Glutamatergic neuron (in vitro differentiated cells): ENCODE data around the gene BFSP1. TPM values are rescaled to one million over a fixed set of nuclear protein-coding genes. Genes with fewer than 3 reads are reported as not detected.

Source experiments
- DNase-seq: peaks from one replicate; pipeline ENCODE4 v3.0.0; 2022
- H3K27ac Mint-ChIP-seq: one replicate; pipeline ENCODE4 v1.8.0; 2020; ENCODE audit warnings: mild to moderate bottlenecking, mixed read lengths, inconsistent platforms; ENCODE audit not compliant: unreplicated experiment
- H3K27me3 Mint-ChIP-seq: one replicate; pipeline ENCODE4 v1.8.0; 2020; ENCODE audit warnings: mild to moderate bottlenecking, moderate library complexity, mixed read lengths, inconsistent platforms; ENCODE audit not compliant: unreplicated experiment
- H3K36me3 Mint-ChIP-seq: one replicate; pipeline ENCODE4 v1.8.0; 2020; ENCODE audit warnings: mild to moderate bottlenecking, mixed read lengths, inconsistent platforms; ENCODE audit not compliant: unreplicated experiment
- H3K4me1 Mint-ChIP-seq: one replicate; pipeline ENCODE4 v1.8.0; 2020; ENCODE audit warnings: mild to moderate bottlenecking, low read depth, mixed read lengths, inconsistent platforms; ENCODE audit not compliant: unreplicated experiment
- H3K4me3 Mint-ChIP-seq: one replicate; pipeline ENCODE4 v1.8.0; 2020; ENCODE audit warnings: mild to moderate bottlenecking, mixed read lengths, inconsistent platforms; ENCODE audit not compliant: unreplicated experiment
- H3K9me3 Mint-ChIP-seq: one replicate; pipeline ENCODE4 v1.8.0; 2020; ENCODE audit warnings: mild to moderate bottlenecking, moderate library complexity, mixed read lengths, inconsistent platforms; ENCODE audit not compliant: unreplicated experiment
- CTCF ChIP-seq: fragments of 200-600 bp; sonication (generic); IDR thresholded peaks from one replicate; pipeline ENCODE4 v1.5.0; 2021; ENCODE audit not compliant: partially characterized antibody, unreplicated experiment
- total RNA-seq: library from RNA; stranded (reverse); fragmentation: NEBNext Ultra II Directional; extraction: Animal tissue kit (Norgen Biotek cat#: 25700); gene quantifications from one replicate; pipeline ENCODE4 v1.2.1, GENCODE V29; 2021; ENCODE audit not compliant: unreplicated experiment

The BFSP1 gene
- total RNA-seq, 1 donor from 2014 or later, result 0.69 TPM

DNA sequence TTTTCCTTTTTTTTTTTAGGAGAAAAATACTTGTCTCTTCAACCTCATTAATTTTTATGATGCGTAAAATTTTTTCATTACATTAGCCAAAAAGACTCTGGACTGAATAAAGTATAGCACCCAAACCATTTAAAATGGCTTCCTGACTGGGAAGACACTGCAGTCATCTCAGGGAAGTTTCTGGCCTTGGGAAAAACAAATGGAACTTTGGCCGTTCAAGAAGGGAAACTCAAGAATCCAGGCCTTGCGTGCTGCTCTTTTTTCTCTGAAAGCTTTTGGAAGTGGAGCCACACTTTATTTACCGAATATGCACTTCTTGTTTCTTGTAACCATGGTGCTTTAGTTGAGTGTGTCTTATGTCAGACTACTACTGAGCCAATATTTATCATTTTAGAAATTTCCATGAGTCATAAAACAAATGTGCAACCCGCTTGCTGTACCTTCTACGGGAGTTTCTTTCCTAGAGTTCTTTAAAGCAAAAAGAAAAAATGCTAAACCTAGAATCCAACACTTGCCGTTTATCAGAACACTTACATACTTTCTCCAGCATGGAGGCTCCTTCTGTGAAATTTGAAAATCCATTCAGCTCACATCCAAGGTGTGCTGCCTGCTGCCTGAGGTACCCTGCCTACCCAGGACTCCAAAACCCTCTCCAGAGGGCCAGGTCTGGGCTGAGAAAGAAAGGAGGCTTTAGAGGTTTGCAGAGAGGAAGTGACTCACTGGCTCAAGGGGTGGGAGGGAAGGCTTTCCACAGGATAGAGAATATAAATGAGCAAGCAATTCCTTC, 27.2 kb upstream of the BFSP1 start:
- peaks cover 2% of the 10 kb centered on the region for H3K4me1 Mint-ChIP-seq
- no peak overlapping the region for H3K4me3 Mint-ChIP-seq
- no peaks in the 10 kb centered on the region for H3K9me3 Mint-ChIP-seq
- no peak for TF ChIP-seq CTCF
- H3K27ac Mint-ChIP-seq, result no peak overlapping the region
- DNase-seq, result no peak
- no peaks in the 10 kb centered on the region for H3K27me3 Mint-ChIP-seq
- no peaks in the 10 kb centered on the region for H3K36me3 Mint-ChIP-seq

- Mint-ChIP-seq H3K36me3 (no peaks in the 10 kb centered on the region), H3K27ac (no peak overlapping the region), H3K9me3 (no peaks in the 10 kb centered on the region), H3K4me3 (no peak overlapping the region), H3K4me1 (peaks cover 2% of the 10 kb centered on the region), H3K27me3 (no peaks in the 10 kb centered on the region)
- no peak for DNase-seq
- TF ChIP-seq CTCF, result no peak
These were observed 26.5 kb upstream of the BFSP1 start for GRCh38 chr20:17557675-17558006.

DNA sequence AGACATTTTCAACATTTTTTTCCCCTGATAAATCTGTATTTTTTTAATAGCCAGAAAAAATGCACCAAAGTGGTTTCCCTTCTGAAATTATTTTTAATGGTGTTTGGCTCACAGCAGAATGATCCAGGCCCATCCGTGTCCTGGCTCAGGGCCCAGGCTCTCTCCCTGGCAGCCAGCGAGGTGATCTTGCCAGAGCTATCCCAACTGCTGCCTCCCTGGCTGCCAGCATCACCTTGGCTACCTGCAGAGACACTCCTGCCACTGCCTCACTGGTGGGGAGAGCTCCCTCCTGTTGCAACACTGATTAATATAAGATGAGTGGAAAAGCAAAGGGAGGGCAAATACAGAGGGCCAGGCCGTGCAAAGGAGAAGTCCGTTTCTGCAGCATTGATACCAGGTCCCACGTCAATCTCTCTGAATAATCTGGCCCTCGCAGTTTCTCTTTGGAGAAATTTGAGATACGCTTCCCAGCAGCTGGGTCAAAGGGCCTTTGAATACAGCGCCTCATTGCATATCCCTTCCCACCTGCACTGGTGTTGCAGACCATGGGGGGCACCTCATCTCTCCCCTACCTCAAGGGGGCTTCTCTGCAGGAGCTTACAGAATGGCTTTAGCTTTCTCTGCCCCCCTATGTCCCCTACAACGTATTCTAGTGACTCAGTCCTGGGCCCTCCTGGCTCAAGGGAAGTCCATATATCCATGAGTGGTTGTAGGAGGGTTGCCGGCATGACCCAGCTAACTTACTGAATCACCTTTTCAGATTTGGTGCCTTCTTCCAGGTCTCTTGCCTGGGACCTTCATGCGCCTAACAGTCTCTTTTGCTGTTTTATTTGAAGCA, 25.9 kb upstream of the BFSP1 start:
- H3K27me3 Mint-ChIP-seq, result no peaks in the 10 kb centered on the region
- DNase-seq, result no peak
- no peak overlapping the region for H3K4me3 Mint-ChIP-seq
- peaks cover 2% of the 10 kb centered on the region for H3K4me1 Mint-ChIP-seq
- TF ChIP-seq CTCF, result no peak
- H3K36me3 Mint-ChIP-seq, result no peaks in the 10 kb centered on the region
- no peaks in the 10 kb centered on the region for H3K9me3 Mint-ChIP-seq
- no peak overlapping the region for H3K27ac Mint-ChIP-seq

- Mint-ChIP-seq H3K4me3 (no peak overlapping the region), H3K36me3 (no peaks in the 10 kb centered on the region), H3K27ac (no peak overlapping the region), H3K27me3 (no peaks in the 10 kb centered on the region), H3K9me3 (no peaks in the 10 kb centered on the region), H3K4me1 (peaks cover 2% of the 10 kb centered on the region)
- DNase-seq, result no peak
- TF ChIP-seq CTCF, result no peak
These were observed 23.9 kb upstream of the BFSP1 start for GRCh38 chr20:17555106-17555505.

DNA sequence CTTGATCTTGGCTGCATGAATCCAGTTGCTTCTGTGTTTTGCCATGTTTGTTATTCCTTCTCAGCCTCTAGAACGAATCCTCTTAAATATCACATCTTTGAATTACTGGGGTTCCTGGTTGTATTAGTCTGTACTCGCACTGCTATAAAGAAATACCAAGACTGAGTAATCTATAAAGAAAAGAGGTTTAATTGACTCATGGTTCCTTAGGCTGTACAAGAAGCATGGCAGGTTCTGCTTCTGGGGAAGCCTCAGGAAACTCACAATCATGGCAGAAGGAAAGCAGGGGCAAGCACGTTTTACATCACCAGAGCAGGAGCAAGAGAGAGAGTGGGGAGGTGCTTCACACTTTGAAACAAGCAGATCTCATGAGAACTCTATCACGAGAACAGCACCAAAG, 18.0 kb upstream of the BFSP1 start:
- no peak for DNase-seq
- H3K27ac Mint-ChIP-seq, result no peak overlapping the region
- no peaks in the 10 kb centered on the region for H3K36me3 Mint-ChIP-seq
- TF ChIP-seq CTCF, result no peak
- H3K4me3 Mint-ChIP-seq, result no peak overlapping the region
- no peaks in the 10 kb centered on the region for H3K4me1 Mint-ChIP-seq
- no peaks in the 10 kb centered on the region for H3K9me3 Mint-ChIP-seq
- no peaks in the 10 kb centered on the region for H3K27me3 Mint-ChIP-seq
